Endothelial cell of hepatic sinusoid (primary cell): ENCODE data around the gene CACNA1C.

ENCODE experiments used
- in situ Hi-C: cut with HindIII; loops from 2 replicates; pipeline ENCODE4 v1.10.0; 2017; ENCODE audit warnings: low sequenced_read_pairs

Gene CACNA1C

GRCh38 chr12:2167231-2167630, 114.4 kb downstream of the CACNA1C start:
- in situ Hi-C loops, result loop anchor here (5.0 kb wide), 1 partner anchor 80 kb away; no protein-coding TSS in a partner anchor

GRCh38 chr12:2168808-2169207, 116.0 kb downstream of the CACNA1C start:
- in situ Hi-C loops, result loop anchor here (5.0 kb wide), 1 partner anchor 78 kb away; no protein-coding TSS in a partner anchor

- in situ Hi-C loops, result loop anchor here (5.0 kb wide), 1 partner anchor 78 kb away; no protein-coding TSS in a partner anchor
Measured at GRCh38 chr12:2169489-2169888, 116.7 kb downstream of the CACNA1C start.

DNA sequence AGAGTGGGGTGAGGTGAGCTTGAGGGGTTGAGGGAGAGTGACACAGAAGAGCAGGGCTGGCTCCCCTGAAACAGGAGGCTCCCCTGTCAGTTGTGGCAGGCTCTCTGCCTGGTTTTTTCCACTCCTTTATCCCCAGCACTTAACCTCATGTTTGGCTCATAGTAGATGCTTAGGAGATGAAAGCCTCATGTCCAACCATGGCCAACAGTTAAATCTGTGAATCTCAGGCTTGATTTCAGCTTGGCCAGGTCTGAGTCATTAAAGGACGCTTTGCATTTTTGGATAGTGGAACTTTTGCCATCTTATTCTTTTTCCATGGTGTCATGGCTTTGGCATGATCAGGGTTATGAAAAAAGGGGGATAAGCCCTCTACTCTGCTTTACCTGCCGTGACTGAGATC, 117.2 kb downstream of the CACNA1C start:
- in situ Hi-C loops, result loop anchor here (5.0 kb wide), 1 partner anchor 77 kb away; no protein-coding TSS in a partner anchor

DNA sequence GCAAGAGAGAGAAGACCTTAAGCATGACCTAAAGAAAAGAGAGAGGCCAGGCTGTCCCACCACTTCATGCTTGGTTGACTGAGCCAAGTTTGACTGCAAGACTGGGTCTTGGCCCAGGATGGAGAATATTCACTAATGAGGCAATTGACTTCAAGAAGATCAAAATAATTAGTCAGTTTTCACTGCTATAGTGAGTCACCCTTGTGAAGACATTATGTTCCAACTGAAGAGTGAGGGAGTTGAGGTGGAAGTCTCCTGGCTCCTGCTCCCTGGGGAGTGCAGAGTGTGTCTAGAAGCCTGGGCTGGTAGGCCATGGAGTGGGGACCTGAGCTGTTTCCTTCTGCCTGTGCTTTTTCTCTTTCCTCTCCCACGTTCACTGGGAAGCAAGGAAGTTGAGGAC, 117.6 kb downstream of the CACNA1C start:
- in situ Hi-C loops, result no loop called here

- in situ Hi-C loops, result no loop called here
Measured at GRCh38 chr12:2171672-2172426, 119.1 kb downstream of the CACNA1C start.

GRCh38 chr12:2172491-2173214, 119.9 kb downstream of the CACNA1C start:
- in situ Hi-C loops, result no loop called here

GRCh38 chr12:2173971-2174370, 121.2 kb downstream of the CACNA1C start:
- in situ Hi-C loops, result no loop called here

GRCh38 chr12:2177003-2177402, 124.2 kb downstream of the CACNA1C start:
- in situ Hi-C loops, result no loop called here

DNA sequence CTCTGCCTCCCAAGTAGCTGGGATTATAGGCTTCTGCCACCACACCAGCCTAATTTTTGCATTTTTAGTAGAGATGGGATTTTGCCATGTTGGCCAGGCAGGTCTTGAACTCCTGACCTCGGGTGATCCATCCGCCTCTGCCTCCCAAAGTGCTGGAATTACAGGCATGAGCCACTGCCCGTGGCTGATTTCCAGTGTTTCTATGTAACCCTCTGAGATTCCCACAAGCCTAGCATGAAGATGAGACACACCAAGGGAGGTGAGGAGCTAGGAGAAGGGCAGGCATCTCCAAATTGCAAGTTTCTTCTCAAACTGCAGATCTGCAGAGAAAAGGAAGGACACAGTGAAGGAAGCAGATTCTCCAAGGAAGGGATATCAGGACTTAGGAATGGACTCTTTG, 125.0 kb downstream of the CACNA1C start:
- in situ Hi-C loops, result no loop called here

DNA sequence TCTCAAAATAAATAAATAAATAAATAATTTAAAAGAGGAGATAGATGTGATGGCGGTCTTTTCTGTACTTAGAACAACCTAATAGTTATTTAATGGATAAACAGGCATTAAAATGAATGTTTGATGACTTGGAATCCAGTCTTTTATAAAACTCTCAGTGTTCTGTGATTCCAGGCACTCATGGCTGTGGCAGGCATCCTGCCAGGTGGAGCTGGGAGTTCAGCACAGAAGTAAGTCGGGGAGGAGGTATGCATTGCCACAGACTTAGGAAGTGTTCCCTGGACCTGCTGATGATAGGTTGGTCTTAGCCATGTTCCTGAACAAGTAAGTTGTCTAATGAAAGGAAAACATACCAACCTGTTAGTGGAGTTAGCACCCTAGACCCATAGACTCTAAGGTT, 126.3 kb downstream of the CACNA1C start:
- in situ Hi-C loops, result no loop called here

DNA sequence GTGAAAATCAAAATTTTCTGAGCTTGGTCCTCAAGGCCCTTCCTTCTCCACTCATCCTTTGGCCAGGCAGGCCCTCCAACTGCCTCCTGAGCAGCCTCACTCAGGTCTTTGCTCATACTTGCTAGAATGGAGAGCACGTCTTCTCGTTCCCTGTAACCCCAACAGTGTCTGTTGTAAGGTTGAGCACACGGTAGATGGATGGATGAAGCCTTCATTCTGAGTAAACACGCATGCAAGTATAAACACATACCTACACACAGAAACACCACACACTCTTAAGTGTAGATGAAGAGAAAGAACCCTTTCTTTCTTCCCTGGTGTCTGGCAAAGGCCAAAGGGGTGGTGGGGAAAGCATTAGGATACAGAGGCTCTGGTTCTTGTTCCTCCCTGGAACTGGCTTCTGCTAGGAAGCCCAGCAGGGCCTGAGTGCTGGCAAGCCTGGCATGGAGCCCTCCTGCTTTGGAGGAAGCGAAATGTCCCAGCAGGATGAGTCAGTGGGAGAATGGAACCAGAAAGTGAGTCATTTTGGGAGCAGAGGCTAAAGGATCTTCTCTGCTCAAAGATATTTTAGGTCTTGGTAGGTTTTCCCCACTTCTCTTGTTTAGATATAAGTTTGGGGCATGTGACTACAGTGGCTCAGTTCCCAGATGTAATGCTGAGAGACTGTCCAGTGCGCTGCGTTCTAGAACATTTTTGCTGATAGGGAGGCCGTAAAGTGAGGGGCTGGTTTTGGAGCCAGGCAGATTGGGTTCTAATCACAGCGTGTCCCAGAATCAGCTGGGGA, 127.4 kb downstream of the CACNA1C start:
- in situ Hi-C loops, result no loop called here

DNA sequence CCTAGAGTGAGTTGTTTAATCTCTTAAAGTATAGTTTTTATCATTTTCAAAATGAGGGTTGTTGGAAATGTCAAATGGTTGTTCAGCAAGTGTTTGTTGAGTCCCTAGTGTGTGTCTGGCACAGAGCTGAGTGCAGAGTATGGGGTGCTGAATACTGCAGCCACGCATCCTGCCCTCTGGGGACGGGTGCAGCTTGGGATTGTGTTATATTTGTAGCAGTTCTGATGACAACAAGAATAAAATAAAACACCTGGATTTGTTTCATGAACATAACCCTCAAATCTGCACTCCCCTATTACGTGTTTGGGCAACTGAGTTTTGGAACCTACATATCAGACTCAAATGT, 127.9 kb downstream of the CACNA1C start:
- in situ Hi-C loops, result no loop called here

- in situ Hi-C loops, result no loop called here
Measured at GRCh38 chr12:2183556-2184541, 131.1 kb downstream of the CACNA1C start.

- in situ Hi-C loops, result no loop called here
Measured at GRCh38 chr12:2185751-2186341, 133.1 kb downstream of the CACNA1C start.

- in situ Hi-C loops, result no loop called here
Measured at GRCh38 chr12:2187195-2187945, 134.6 kb downstream of the CACNA1C start.

GRCh38 chr12:2190085-2190484, 137.3 kb downstream of the CACNA1C start:
- in situ Hi-C loops, result no loop called here

DNA sequence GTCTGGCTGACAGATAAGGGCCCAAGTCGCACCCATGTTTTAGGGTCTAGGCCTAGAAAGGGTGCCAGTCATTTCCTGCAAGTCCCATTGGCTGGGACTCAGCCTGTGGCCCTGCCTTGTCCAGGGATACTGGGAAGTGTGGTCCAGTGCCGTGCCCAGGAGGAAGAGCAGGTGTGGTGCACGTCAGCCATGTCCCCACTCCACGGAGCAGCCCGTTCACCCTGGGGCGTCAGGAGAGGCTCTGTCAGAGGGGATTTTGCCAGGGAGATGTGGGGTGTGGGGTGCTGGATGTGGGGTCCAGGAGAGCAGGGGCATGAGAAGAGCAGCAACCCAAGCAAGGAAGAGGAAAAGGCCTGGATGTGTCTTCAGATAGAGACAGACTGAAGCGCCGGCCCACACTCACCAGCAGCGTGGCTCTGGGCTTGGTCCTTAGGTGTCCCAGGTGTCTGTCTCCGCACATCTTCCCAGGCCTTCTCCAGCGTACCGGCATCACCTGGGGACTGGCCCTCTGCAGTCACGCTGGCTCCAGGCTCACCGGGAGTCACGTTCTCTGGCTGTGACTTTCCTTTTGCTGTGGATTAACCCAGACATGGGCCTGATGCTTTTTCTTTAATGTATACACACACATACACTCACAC, 138.2 kb downstream of the CACNA1C start:
- in situ Hi-C loops, result no loop called here
